Astrocyte (in vitro differentiated cells and primary cell): ENCODE data around the gene GOLGA8B.

Experiments
- CTCF ChIP-seq: IDR thresholded peaks from 2 replicates; pipeline ENCODE4 v1.5.1; 2011; ENCODE audit warnings: low read depth, mild to moderate bottlenecking, inconsistent platforms, low read length, moderate library complexity; ENCODE audit not compliant: insufficient read depth
- EZH2 ChIP-seq: IDR thresholded peaks from 2 replicates; pipeline ENCODE4 v1.6.1; 2012; ENCODE audit warnings: mild to moderate bottlenecking, low read length, inconsistent platforms; ENCODE audit not compliant: insufficient read depth

GRCh38 chr15:34600923-34601322 lies 17.5 kb upstream of the GOLGA8B start:
- no peak for TF ChIP-seq CTCF
- no peak for TF ChIP-seq EZH2
